Right hindlimb (tissue), 1 donor: ENCODE results near the gene VWA2.

Source experiments
- DNase-seq: peaks from one replicate; pipeline ENCODE4 v3.0.0-alpha.2; 2018

Gene VWA2

GRCh38 chr10:114239117-114239993, at the start of gene VWA2:
Gene VWA2 (plus strand): TSS chr10:114239254. CDS start chr10:114248714, 9,460 bp downstream.
- no peak for DNase-seq

- DNase-seq: no peak
Measured at GRCh38 chr10:114189700-114190099, 49.4 kb upstream of the VWA2 start.

- no peak for DNase-seq
Measured at GRCh38 chr10:114195079-114195478, 44.0 kb upstream of the VWA2 start.

- DNase-seq: no peak
Measured at GRCh38 chr10:114199239-114199638, 39.8 kb upstream of the VWA2 start.

- no peak for DNase-seq
Measured at GRCh38 chr10:114202812-114203211, 36.2 kb upstream of the VWA2 start.

- no peak for DNase-seq
Measured at GRCh38 chr10:114206902-114207301, 32.2 kb upstream of the VWA2 start.

- no peak for DNase-seq
Measured at GRCh38 chr10:114207349-114207748, 31.7 kb upstream of the VWA2 start.

GRCh38 chr10:114208351-114208750, 30.7 kb upstream of the VWA2 start:
- no peak for DNase-seq

- DNase-seq: no peak
Measured at GRCh38 chr10:114212153-114212552, 26.9 kb upstream of the VWA2 start.

GRCh38 chr10:114215033-114215432, 24.0 kb upstream of the VWA2 start:
- no peak for DNase-seq

- no peak for DNase-seq
Measured at GRCh38 chr10:114220281-114220680, 18.8 kb upstream of the VWA2 start.

GRCh38 chr10:114221235-114221634, 17.8 kb upstream of the VWA2 start:
- DNase-seq: no peak

- DNase-seq: no peak
Measured at GRCh38 chr10:114223066-114223465, 16.0 kb upstream of the VWA2 start.

- no peak for DNase-seq
Measured at GRCh38 chr10:114228156-114228555, 10.9 kb upstream of the VWA2 start.

- DNase-seq: no peak
Measured at GRCh38 chr10:114232561-114233176, 6.4 kb upstream of the VWA2 start.

- no peak for DNase-seq
Measured at GRCh38 chr10:114233482-114233881, 5.6 kb upstream of the VWA2 start.

GRCh38 chr10:114234132-114234531, 4.9 kb upstream of the VWA2 start:
- DNase-seq: no peak

- no peak for DNase-seq
Measured at GRCh38 chr10:114239994-114240345, 916 bp downstream of the VWA2 start.

- DNase-seq: no peak
Measured at GRCh38 chr10:114242235-114242634, 3.2 kb downstream of the VWA2 start.

- DNase-seq: no peak
Measured at GRCh38 chr10:114243661-114244060, 4.6 kb downstream of the VWA2 start.

- DNase-seq: no peak
Measured at GRCh38 chr10:114244126-114244525, 5.1 kb downstream of the VWA2 start.

- no peak for DNase-seq
Measured at GRCh38 chr10:114245121-114245791, 6.2 kb downstream of the VWA2 start.

- DNase-seq: no peak
Measured at GRCh38 chr10:114246679-114247305, 7.7 kb downstream of the VWA2 start.
